GM23338 (cell line): ENCODE results near the gene NCOA1. TPM values are rescaled to one million over a fixed set of nuclear protein-coding genes. Genes with fewer than 3 reads are reported as not detected.

Source experiments
- ATAC-seq: fragments of 200-7000 bp; cut with Tn5 transposase; 3 replicates; pipeline ENCODE4 v1.9.1; 2020
- DNase-seq: peaks from one replicate; pipeline ENCODE4 v3.0.0-alpha.2; 2015; ENCODE audit warnings: low spot score
- H2AFZ ChIP-seq: fragments of 200-600 bp; sonication (generic); 2 replicates; pipeline ENCODE4 v1.8.0; 2016; ENCODE audit warnings: antibody characterized with exemption, mild to moderate bottlenecking, moderate library complexity
- H3F3A ChIP-seq: fragments of 200-600 bp; sonication (generic); replicated peaks from 2 replicates; pipeline ENCODE4 v1.8.0; 2017; ENCODE audit warnings: antibody characterized with exemption, mixed run types, low read depth
- H3K27ac ChIP-seq: fragments of 200-600 bp; sonication (generic); 2 replicates; pipeline ENCODE4 v1.6.1; 2016; ENCODE audit warnings: low read depth
- H3K27me3 ChIP-seq: fragments of 200-600 bp; sonication (generic); 2 replicates; pipeline ENCODE4 v1.8.0; 2016; ENCODE audit warnings: mild to moderate bottlenecking, mixed run types, moderate library complexity; ENCODE audit not compliant: insufficient read depth
- H3K36me3 ChIP-seq: fragments of 200-600 bp; sonication (generic); 2 replicates; pipeline ENCODE4 v1.8.0; 2016; ENCODE audit warnings: mild to moderate bottlenecking; ENCODE audit not compliant: insufficient read depth
- H3K4me1 ChIP-seq: fragments of 200-600 bp; sonication (generic); 2 replicates; pipeline ENCODE4 v1.8.0; 2016; ENCODE audit warnings: mild to moderate bottlenecking, moderate library complexity; ENCODE audit not compliant: insufficient read depth
- H3K4me2 ChIP-seq: fragments of 200-600 bp; sonication (generic); 2 replicates; pipeline ENCODE4 v1.7.1; 2017; ENCODE audit warnings: mixed run types
- H3K4me3 ChIP-seq: fragments of 200-600 bp; sonication (generic); 2 replicates; pipeline ENCODE4 v1.6.1; 2016; ENCODE audit warnings: mixed run types
- H3K79me2 ChIP-seq: fragments of 200-600 bp; sonication (generic); replicated peaks from 2 replicates; pipeline ENCODE4 v1.8.0; 2017; ENCODE audit warnings: mild to moderate bottlenecking; ENCODE audit not compliant: insufficient read depth
- H3K9me2 ChIP-seq: fragments of 200-600 bp; sonication (generic); 2 replicates; pipeline ENCODE4 v1.8.0; 2017; ENCODE audit not compliant: insufficient read depth
- H4K20me1 ChIP-seq: fragments of 200-600 bp; sonication (generic); replicated peaks from 2 replicates; pipeline ENCODE4 v1.8.0; 2017; ENCODE audit warnings: mild to moderate bottlenecking; ENCODE audit not compliant: insufficient read depth
- H3K27ac Mint-ChIP-seq: 2 replicates; pipeline ENCODE4 v1.8.0; 2020; ENCODE audit warnings: inconsistent platforms, mild to moderate bottlenecking, moderate library complexity, mixed read lengths
- H3K27me3 Mint-ChIP-seq: 3 replicates; pipeline ENCODE4 v1.8.0; 2022; ENCODE audit warnings: low read depth, mild to moderate bottlenecking, moderate library complexity, mixed read lengths, inconsistent platforms; ENCODE audit not compliant: insufficient read depth, poor library complexity
- H3K36me3 Mint-ChIP-seq: 3 replicates; pipeline ENCODE4 v1.8.0; 2021; ENCODE audit warnings: low read depth, mild to moderate bottlenecking, inconsistent platforms, moderate library complexity, mixed read lengths
- H3K4me1 Mint-ChIP-seq: 3 replicates; pipeline ENCODE4 v1.8.0; 2020; ENCODE audit warnings: mild to moderate bottlenecking, inconsistent platforms, mixed read lengths
- H3K4me3 Mint-ChIP-seq: 3 replicates; pipeline ENCODE4 v1.8.0; 2021; ENCODE audit warnings: moderate library complexity, mild to moderate bottlenecking, inconsistent platforms, mixed read lengths
- H3K9me3 Mint-ChIP-seq: 3 replicates; pipeline ENCODE4 v1.8.0; 2020; ENCODE audit warnings: moderate library complexity, mild to moderate bottlenecking, inconsistent platforms, mixed read lengths
- CREB1 ChIP-seq: fragments of 250-450 bp; sonication (Bioruptor Pico); IDR thresholded peaks from 2 replicates; pipeline ENCODE4 v1.5.0; 2020; ENCODE audit warnings: low read depth, mild to moderate bottlenecking, moderate library complexity
- EZH2 ChIP-seq: fragments of 200-600 bp; sonication (generic); IDR thresholded peaks from one replicate; pipeline ENCODE4 v1.8.0; 2017; ENCODE audit warnings: antibody characterized with exemption, mild to moderate bottlenecking, low read depth; ENCODE audit not compliant: unreplicated experiment
- EZH2phosphoT487 ChIP-seq: fragments of 200-600 bp; sonication (generic); IDR thresholded peaks from one replicate; pipeline ENCODE4 v1.8.1; 2018; ENCODE audit warnings: antibody characterized with exemption; ENCODE audit not compliant: unreplicated experiment
- JUNB ChIP-seq: IDR thresholded peaks from one replicate; pipeline ENCODE4 v1.6.1; 2016; ENCODE audit warnings: antibody characterized with exemption; ENCODE audit not compliant: unreplicated experiment
- POLR2AphosphoS5 ChIP-seq: IDR thresholded peaks from 2 replicates; pipeline ENCODE4 v1.6.1; 2016; ENCODE audit warnings: antibody characterized with exemption, low read depth
- STAT1 ChIP-seq: IDR thresholded peaks from one replicate; pipeline ENCODE4 v1.6.1; 2016; ENCODE audit warnings: antibody characterized with exemption; ENCODE audit not compliant: unreplicated experiment
- ZNF114 ChIP-seq: fragments of 250-450 bp; sonication (Bioruptor Pico); IDR thresholded peaks from 2 replicates; pipeline ENCODE4 v1.5.0; 2020; ENCODE audit warnings: mild to moderate bottlenecking, moderate library complexity
- ZNF331 ChIP-seq: fragments of 250-450 bp; sonication (Bioruptor Pico); IDR thresholded peaks from 2 replicates; pipeline ENCODE4 v1.5.0; 2020; ENCODE audit warnings: low read depth, mild to moderate bottlenecking, moderate library complexity
- polyA plus RNA-seq: library from polyadenylated mRNA; unstranded; fragments of >200 nt; fragmentation: Nextera tagmentation; extraction: Ambion mirVana; gene quantifications from 2 replicates; pipeline ENCODE4 v1.2.1, GENCODE V29; 2016
- total RNA-seq: library from RNA; depleted of rRNA; stranded (reverse); fragments of >200 nt; shearing (Covaris generic); gene quantifications from 2 replicates; pipeline ENCODE4 v1.2.3, GENCODE V29; 2014
- TF ChIP-seq, protein P1 (sequence below): IDR thresholded peaks from 2 replicates; pipeline ENCODE4 v1.6.1; 2016; ENCODE audit warnings: antibody characterized with exemption

NCOA1 gene
- total and polyA plus RNA-seq, 2 experiments from 2014 or later: 7.1 to 15.1 TPM

DNA sequence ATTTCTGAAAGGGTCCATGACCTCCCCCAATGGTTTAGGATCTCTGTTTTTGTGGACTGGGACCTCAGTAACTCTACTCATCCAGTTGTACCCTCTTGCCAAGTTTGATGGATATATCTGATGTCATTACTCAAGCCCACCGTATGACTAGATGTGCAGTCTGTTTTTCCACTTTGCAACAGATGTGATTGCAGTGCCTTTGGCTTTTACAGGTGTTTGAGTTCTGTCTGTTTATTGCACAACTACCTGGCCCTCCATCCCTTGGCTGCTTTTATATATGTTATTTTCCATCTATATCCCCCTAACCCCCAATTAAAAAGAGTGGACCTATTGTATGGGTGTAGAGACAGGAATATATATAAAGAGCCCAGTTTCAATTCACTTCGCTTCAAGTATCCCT, 10.8 kb downstream of the NCOA1 start (continued):
- no peak for TF ChIP-seq CREB1

DNA sequence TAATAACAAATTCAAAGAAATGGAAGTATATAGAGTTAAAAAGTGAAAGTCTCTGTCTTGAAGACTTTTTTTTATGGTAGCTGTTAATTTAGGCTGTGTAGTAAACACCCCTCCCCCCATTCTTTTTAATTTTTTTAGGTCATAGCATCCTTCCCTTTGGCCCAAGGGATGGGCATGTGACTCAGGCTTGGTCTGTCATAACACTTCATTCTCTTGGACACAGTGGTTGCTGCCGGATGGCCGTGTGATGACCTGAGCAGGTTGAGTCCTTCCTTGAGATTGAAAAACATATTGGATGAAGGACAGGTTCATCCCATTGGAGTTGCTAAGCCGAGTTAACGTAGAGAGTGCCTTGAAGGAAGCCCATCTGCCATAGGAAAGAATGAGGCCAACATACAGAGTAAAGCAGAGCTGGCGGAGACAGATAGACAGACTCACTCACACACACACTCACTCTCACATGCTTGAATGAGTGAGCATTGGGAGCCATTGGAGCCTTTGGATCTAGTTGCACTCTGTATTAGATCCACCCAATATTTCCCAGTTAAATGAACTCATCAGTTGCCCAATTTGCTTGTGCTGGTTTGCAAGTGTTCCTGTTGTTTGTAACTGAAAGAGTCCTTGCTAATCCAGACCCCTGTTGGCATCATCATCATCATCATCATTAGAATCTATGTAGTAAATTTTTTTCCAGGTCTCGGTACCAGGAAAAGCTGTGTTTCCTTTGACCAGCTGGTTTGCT, 14.7 kb downstream of the NCOA1 start:
- no peak for DNase-seq
- Histone ChIP-seq H3K9me2 (no peaks in the 10 kb centered on the region), H3K4me3 (no peak overlapping the region), H3K27ac (no peak overlapping the region), H4K20me1 (no peaks in the 10 kb centered on the region), H2AFZ (no peak overlapping the region), H3K27me3 (no peaks in the 10 kb centered on the region), H3K79me2 (peaks cover 24% of the 10 kb centered on the region; the same call in 1 of the 2 replicates), H3F3A (no peaks in the 10 kb centered on the region), H3K36me3 (no peaks in the 10 kb centered on the region), H3K4me1 (peaks cover 17% of the 10 kb centered on the region; the same call in 1 of the 2 replicates), H3K4me2 (no peak overlapping the region)
- Mint-ChIP-seq H3K27me3 (no peaks in the 10 kb centered on the region), H3K9me3 (no peaks in the 10 kb centered on the region), H3K36me3 (no peaks in the 10 kb centered on the region), H3K27ac (no peak overlapping the region), H3K4me1 (peaks cover 20% of the 10 kb centered on the region), H3K4me3 (no peak overlapping the region)
- no peak for TF ChIP-seq JUNB
- TF ChIP-seq STAT1: no peak
- TF ChIP-seq ZNF114 (CRISPR knock-in tag): no peak
- ATAC-seq: no peak

DNA sequence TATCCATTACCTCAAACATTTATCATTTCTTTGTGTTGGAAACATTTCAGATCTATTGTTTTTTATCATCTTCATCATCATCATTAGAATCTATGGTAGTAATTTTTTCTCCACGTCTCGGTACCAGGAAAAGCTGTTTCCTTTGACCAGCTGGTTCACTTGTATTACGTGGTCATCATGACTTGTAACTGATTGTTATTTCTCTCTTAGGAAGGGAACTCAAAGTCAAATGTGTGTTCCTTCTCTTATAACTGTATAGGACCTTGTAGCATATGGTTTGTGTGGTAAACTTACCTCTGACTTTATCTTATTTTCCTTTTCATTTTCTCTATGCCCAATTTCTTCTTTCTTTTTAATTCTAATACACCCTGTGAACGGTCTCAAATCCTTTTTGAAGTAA, 16.5 kb downstream of the NCOA1 start:
- H2AFZ ChIP-seq: no peak overlapping the region
- H3K9me3 Mint-ChIP-seq: no peaks in the 10 kb centered on the region
- no peaks in the 10 kb centered on the region for H4K20me1 ChIP-seq
- no peak overlapping the region for H3K4me3 ChIP-seq
- no peak for ATAC-seq
- no peak overlapping the region for H3K27ac ChIP-seq
- peaks cover 10% of the 10 kb centered on the region; the same call in 1 of the 2 replicates for H3K79me2 ChIP-seq
- H3K9me2 ChIP-seq: no peaks in the 10 kb centered on the region
- no peaks in the 10 kb centered on the region for H3F3A ChIP-seq
- H3K36me3 Mint-ChIP-seq: no peaks in the 10 kb centered on the region
- no peak overlapping the region for H3K4me3 Mint-ChIP-seq
- H3K36me3 ChIP-seq: no peaks in the 10 kb centered on the region
- H3K27ac Mint-ChIP-seq: no peak overlapping the region; the same call in 1 of the 2 replicates
- no peak for DNase-seq
- peaks cover 12% of the 10 kb centered on the region; the same call in 2 of the 3 replicates for H3K4me1 Mint-ChIP-seq
- no peaks in the 10 kb centered on the region for H3K27me3 ChIP-seq
- peaks cover 12% of the 10 kb centered on the region; the same call in 1 of the 2 replicates for H3K4me1 ChIP-seq
- no peak overlapping the region for H3K4me2 ChIP-seq
- no peaks in the 10 kb centered on the region for H3K27me3 Mint-ChIP-seq
- TF ChIP-seq STAT1: no peak

DNA sequence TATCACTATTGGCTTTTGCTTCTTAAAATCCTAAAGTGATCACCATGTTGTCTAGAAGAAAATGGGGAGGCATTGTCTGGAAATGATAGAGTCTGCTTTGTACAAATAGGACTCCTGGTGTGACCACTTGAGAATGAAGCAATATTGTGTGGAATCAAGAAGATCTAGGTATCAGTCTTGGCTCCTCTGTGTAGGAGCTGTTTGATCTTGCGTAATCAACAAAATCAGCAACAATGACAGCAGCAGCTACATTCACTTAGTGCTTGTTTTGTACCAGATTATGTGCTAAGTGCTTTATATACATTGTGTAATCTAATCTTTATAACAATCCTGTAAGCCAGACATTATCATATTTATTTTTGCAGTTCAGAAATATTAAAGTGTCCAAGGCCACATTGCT, 17.8 kb downstream of the NCOA1 start:
- Histone ChIP-seq H3K4me1 (peaks cover 12% of the 10 kb centered on the region; the same call in 1 of the 2 replicates), H3K4me3 (no peak overlapping the region), H3F3A (no peaks in the 10 kb centered on the region), H3K36me3 (no peaks in the 10 kb centered on the region), H3K79me2 (peaks cover 11% of the 10 kb centered on the region; the same call in 1 of the 2 replicates), H3K27me3 (no peaks in the 10 kb centered on the region), H2AFZ (no peak overlapping the region), H3K4me2 (no peak overlapping the region), H3K27ac (no peak overlapping the region), H4K20me1 (no peaks in the 10 kb centered on the region), H3K9me2 (no peaks in the 10 kb centered on the region)
- no peaks in the 10 kb centered on the region for H3K27me3 Mint-ChIP-seq
- H3K36me3 Mint-ChIP-seq: no peaks in the 10 kb centered on the region
- no peak overlapping the region for H3K27ac Mint-ChIP-seq
- H3K4me1 Mint-ChIP-seq: peaks cover 12% of the 10 kb centered on the region; the same call in 2 of the 3 replicates
- DNase-seq (no peak), ATAC-seq (no peak)
- H3K9me3 Mint-ChIP-seq: no peaks in the 10 kb centered on the region
- no peak overlapping the region for H3K4me3 Mint-ChIP-seq
- TF ChIP-seq EZH2phosphoT487 (no peak), ZNF331 (CRISPR knock-in tag) (no peak), POLR2AphosphoS5 (no peak), JUNB (no peak), EZH2 (no peak)
- TF ChIP-seq, protein P1, sequence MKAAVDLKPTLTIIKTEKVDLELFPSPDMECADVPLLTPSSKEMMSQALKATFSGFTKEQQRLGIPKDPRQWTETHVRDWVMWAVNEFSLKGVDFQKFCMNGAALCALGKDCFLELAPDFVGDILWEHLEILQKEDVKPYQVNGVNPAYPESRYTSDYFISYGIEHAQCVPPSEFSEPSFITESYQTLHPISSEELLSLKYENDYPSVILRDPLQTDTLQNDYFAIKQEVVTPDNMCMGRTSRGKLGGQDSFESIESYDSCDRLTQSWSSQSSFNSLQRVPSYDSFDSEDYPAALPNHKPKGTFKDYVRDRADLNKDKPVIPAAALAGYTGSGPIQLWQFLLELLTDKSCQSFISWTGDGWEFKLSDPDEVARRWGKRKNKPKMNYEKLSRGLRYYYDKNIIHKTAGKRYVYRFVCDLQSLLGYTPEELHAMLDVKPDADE: no peak
